ENCODE measurements around the gene FAM120B. TPM values are rescaled to one million over a fixed set of nuclear protein-coding genes. Genes with fewer than 3 reads are reported as not detected.
"Not testable (repeated sequence)": the region's sequence is repeated elsewhere in the genome, so short reads cannot be mapped to it uniquely, and the experiment has no call there.

Gene FAM120B
- polyA plus RNA-seq, 1 donor from 2014 or later = 24.5 TPM

DNA sequence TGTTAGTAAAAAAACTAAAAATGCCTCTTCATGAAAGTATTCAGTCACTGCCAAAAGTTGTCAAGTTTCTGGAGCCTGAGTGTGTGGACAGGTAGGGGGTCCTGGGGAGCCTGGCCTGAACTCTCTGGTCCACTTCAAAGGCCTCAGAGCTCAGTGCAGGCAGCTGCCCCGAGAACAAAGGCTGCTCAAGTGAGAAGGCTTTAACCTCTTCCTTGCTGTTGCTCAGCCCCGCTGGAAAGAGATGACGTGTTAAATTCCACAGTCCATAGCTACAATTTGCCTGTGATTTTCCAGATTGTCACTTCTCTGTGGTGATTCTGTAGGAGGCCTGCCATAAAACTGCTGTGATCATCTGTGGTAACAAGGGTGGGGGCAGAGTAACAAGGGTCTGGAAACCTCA lies 96.9 kb downstream of the FAM120B start:
- H3K36me3 Mint-ChIP-seq = peaks cover 32% of the 10 kb centered on the region
- H3K9me3 Mint-ChIP-seq = peaks cover 0 to 2% (median 0%) of the 10 kb centered on the region in 3 donors
- no peaks in the 10 kb centered on the region for H3K27me3 Mint-ChIP-seq
- no peak overlapping the region for H3K4me3 Mint-ChIP-seq
- H3K27ac Mint-ChIP-seq = peak overlapping the region in 1 of 3 donors; percentile 75
- H3K4me1 Mint-ChIP-seq = no peaks in the 10 kb centered on the region

DNA sequence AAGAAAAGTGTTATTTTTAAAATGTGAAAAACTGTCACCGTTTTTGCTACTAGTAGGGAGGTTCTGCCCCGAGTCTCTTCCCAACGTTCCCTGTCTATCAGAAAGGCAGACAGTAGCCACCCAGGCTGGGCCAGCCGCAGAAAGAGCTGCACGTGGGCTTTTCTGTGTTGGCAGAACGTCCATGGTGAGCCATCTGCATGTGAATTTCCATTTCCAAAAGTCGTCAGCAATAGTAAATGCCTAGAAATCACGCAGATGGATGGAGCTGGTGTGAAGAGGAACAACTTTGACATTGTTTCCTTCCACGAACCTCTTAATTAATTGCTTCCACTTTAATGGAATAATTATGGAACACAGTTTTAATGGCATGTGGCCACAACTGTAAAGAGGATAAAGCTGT lies 97.5 kb downstream of the FAM120B start:
- Mint-ChIP-seq H3K36me3 (peaks cover 32% of the 10 kb centered on the region), H3K27ac (peak overlapping the region in 1 of 3 donors; percentile 75), H3K27me3 (no peaks in the 10 kb centered on the region), H3K4me1 (no peaks in the 10 kb centered on the region), H3K4me3 (no peak overlapping the region), H3K9me3 (peaks cover 0 to 2% (median 0%) of the 10 kb centered on the region in 3 donors)

DNA sequence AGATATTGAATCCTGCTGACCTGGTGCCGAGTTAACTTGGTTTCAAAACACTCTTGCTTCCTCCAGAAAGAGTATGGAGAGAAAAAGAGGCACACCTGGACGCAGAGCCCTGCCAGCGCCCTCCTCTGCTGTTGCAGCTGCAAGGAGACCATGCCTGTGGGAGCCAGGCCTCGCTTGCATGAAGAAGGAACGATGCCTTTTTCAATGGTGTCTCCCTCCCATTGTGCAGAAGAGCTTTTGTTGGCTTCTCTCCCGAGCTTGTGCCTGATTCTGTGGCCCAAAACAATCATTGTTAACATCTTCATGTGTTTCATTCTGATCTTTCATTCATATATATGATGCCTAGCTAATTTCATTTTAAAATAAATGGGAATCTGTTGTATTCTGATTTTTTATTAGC lies 98.1 kb downstream of the FAM120B start:
- H3K9me3 Mint-ChIP-seq = peaks cover 0 to 2% (median 0%) of the 10 kb centered on the region in 3 donors
- H3K36me3 Mint-ChIP-seq = peaks cover 32% of the 10 kb centered on the region
- no peak overlapping the region for H3K27ac Mint-ChIP-seq
- no peaks in the 10 kb centered on the region for H3K4me1 Mint-ChIP-seq
- H3K27me3 Mint-ChIP-seq = no peaks in the 10 kb centered on the region
- no peak overlapping the region for H3K4me3 Mint-ChIP-seq

DNA sequence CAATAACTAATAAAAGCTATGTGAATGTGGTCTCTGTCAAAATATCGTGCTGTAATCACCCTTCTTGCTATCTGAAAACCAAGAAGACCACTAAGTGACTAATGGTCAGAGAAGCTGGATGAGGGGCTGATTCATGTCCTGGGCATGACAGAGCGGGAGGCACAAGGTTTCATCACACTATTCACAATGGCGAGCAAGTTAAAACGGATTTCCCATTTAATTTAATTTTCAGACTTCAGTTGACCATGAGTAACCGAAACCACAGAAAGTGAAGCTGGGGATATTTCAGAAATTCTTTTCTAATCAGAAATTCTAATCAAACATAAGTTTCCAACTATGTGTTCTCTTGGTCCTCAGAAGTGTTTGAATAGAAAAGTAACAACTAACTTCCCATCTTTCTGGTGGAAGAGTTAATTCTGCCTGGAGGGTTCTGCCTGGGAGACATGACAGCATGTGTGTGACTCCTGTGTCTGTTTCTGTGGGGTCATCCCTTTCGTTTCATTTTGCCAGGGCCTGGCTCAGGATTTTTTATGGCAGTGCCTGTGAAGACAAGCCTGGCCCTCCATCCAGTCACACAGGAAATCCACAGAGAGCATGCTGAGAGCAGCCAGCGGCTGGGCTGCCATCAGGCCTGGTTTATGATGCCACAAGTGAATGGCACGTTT lies 98.9 kb downstream of the FAM120B start:
- Mint-ChIP-seq H3K4me1 (no peaks in the 10 kb centered on the region), H3K27me3 (no peaks in the 10 kb centered on the region), H3K27ac (no peak overlapping the region), H3K4me3 (no peak overlapping the region), H3K9me3 (peaks cover 0 to 6% (median 3%) of the 10 kb centered on the region in 3 donors), H3K36me3 (peaks cover 32% of the 10 kb centered on the region)

DNA sequence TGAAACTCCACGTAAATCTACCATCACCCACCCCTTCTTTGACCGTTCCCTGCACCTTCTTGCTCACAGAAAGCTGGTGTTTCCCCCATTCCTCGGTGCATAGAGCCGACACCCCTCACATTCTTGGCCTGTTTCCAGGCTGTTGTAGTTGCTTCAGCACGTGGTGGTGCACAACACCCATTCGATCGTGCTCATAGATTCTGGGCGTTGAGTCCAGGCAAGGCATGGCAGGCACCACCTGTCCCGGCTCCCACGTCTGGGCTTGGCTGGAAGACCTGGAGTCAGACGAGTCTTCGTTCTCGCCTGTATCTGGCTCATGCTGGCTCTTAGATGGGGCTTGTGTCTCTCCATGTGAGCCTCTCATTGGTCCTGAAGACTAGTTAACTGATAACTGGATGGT lies 100.6 kb downstream of the FAM120B start:
- H3K4me1 Mint-ChIP-seq = no peaks in the 10 kb centered on the region
- peak overlapping the region in 1 of 3 donors; percentile 48 for H3K27ac Mint-ChIP-seq
- peaks cover 0 to 18% (median 13%) of the 10 kb centered on the region in 3 donors for H3K9me3 Mint-ChIP-seq
- H3K27me3 Mint-ChIP-seq = no peaks in the 10 kb centered on the region
- H3K4me3 Mint-ChIP-seq = no peak overlapping the region
- H3K36me3 Mint-ChIP-seq = peaks cover 28% of the 10 kb centered on the region

DNA sequence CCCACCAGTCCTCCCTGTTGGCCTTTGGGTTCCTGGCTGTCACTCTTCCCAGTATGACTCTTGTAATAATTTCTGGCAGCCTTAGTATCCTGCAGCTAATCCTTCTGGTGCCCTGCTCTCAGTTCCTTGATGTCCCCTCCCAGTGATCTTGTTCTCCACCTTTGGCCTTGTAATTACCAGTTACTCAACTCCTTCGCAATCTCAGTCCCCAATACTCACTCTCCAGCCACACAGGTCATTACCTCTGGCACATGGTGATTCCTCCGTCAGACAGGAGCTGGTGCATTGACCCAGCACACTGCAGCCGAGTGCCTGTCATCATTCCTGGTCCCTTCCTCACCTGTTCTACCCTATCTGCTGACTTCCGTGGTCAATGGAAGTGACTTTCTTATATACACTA lies 101.4 kb downstream of the FAM120B start:
- peak overlapping the region in 1 of 3 donors; percentile 65 for H3K27ac Mint-ChIP-seq
- H3K27me3 Mint-ChIP-seq = no peaks in the 10 kb centered on the region
- peaks cover 3 to 18% (median 18%) of the 10 kb centered on the region in 3 donors for H3K9me3 Mint-ChIP-seq
- no peak overlapping the region for H3K4me3 Mint-ChIP-seq
- peaks cover 31% of the 10 kb centered on the region for H3K36me3 Mint-ChIP-seq
- H3K4me1 Mint-ChIP-seq = no peaks in the 10 kb centered on the region

DNA sequence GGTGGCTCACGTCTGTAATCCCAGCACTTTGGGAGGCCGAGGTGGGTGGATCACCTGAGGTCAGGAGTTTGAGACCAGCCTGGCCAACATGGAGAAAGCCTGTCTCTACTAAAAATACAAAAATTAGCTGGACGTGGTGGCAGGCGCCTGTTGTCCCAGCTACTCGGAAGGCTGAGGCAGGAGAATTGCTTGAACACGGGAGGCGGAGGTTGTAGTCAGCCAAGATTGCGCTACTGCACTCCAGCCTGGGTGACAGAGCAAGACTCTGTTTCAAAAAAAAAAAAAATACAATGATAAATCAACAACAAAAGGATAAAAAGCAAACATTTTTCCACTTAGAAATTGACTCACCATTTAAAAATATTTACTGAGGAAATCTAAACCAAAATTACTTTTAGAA lies 103.2 kb downstream of the FAM120B start:
- peaks cover 4 to 30% (median 19%) of the 10 kb centered on the region in 3 donors for H3K9me3 Mint-ChIP-seq
- peaks cover 28% of the 10 kb centered on the region for H3K36me3 Mint-ChIP-seq
- not testable (repeated sequence) for H3K4me1 Mint-ChIP-seq, H3K27me3 Mint-ChIP-seq, H3K4me3 Mint-ChIP-seq, H3K27ac Mint-ChIP-seq

DNA sequence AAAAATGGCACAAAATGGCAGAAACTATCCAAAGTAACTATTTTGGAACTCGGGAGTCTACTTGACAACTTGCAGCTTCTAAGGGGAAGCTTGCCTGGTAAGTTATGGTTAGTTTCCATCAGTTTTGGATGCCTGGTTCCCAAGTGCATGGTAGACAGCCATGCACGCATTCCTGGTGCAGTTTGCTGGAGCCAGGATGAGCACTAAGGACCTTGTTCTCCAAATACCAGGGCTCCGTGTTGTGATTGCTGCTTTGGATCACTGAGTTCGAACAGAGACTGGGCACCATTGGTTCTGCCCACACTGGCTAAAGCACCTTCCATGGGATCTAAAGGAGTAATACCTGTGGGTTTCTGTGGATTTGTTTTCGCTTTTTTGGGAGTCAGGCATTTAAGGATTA lies 103.7 kb downstream of the FAM120B start:
- Mint-ChIP-seq H3K4me1 (no peaks in the 10 kb centered on the region), H3K4me3 (no peak overlapping the region), H3K36me3 (peaks cover 23% of the 10 kb centered on the region), H3K27ac (no peak overlapping the region), H3K9me3 (peaks cover 4 to 34% (median 23%) of the 10 kb centered on the region in 3 donors), H3K27me3 (no peaks in the 10 kb centered on the region)

DNA sequence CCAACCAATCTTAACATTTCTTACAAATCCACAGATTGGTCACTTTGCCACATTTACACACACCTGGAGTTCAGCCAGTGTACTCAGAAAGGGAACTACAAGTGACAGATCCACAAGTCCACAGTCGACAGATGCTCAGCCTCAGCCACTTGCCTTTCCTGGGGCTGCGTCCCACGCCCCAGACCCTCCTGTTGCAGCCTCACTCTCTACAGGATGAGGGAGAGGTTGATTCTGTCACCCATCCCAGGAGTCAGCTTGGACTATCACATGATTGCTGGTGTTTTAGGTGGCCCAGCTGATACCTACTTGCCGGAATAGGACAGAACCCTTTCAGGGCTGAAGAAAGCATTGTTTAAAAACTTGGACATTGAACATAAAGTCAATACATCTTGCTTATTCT lies 108.8 kb downstream of the FAM120B start:
- peaks cover 4 to 30% (median 22%) of the 10 kb centered on the region in 3 donors for H3K9me3 Mint-ChIP-seq
- no peak overlapping the region for H3K4me3 Mint-ChIP-seq
- H3K27ac Mint-ChIP-seq = no peak overlapping the region
- no peaks in the 10 kb centered on the region for H3K4me1 Mint-ChIP-seq
- H3K36me3 Mint-ChIP-seq = peaks cover 4% of the 10 kb centered on the region
- peaks cover 11% of the 10 kb centered on the region for H3K27me3 Mint-ChIP-seq

DNA sequence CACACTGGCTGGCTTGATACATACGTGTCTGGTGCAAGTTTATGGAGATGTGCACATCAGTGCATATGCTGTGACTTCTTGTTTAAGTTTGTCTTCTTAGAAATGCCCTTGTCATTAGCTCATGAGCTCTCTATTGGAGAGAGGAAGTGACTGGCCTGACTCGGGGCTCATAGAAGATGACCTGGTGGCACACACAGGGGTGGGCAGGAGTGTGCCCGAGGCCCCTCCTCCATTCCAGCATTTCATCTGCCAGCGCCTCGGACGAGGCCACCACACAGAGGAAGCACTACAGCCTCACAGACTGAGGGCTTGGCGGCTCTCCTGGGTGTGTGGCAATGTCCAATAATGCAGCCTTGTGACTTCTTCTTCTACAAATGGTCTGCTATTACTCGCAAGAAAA lies 109.7 kb downstream of the FAM120B start:
- Mint-ChIP-seq H3K27ac (no peak overlapping the region), H3K4me3 (no peak overlapping the region), H3K4me1 (no peaks in the 10 kb centered on the region), H3K36me3 (peaks cover 4% of the 10 kb centered on the region), H3K27me3 (peaks cover 11% of the 10 kb centered on the region), H3K9me3 (peaks cover 4 to 20% (median 13%) of the 10 kb centered on the region in 3 donors)

DNA sequence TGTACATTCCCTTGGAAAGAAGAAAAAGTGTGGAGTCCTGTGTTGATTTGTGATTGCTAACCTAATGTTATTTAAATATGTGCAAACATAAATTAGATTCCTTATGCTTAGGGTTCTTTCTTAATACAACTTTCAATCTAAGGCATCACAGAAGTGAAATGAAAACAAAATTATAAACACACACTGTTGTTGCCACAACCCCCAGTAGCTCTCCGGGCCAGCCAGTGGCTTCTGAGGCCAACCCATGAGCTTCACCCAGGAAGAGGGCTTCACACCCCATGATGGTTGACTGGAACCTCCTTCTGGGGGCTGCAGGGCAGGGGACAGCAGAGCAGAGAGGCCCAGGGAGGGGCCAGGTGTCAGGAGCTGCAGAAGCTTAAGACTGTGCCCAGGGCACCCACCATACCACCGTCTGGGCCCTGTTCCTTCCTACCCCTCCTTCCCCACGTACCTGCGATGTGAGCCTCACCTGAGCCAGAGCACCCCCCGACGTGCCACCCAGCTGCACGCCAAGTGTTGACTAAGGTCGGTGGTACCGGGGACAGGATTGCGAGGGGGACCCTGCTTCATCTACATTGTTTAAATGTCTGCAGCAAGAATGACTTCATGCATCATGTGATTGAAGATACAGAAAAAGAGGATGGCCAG lies 110.5 kb downstream of the FAM120B start:
- no peaks in the 10 kb centered on the region for H3K4me1 Mint-ChIP-seq
- no peak overlapping the region for H3K27ac Mint-ChIP-seq
- H3K27me3 Mint-ChIP-seq = peaks cover 11% of the 10 kb centered on the region
- H3K36me3 Mint-ChIP-seq = peaks cover 4% of the 10 kb centered on the region
- H3K9me3 Mint-ChIP-seq = peaks cover 4 to 17% (median 12%) of the 10 kb centered on the region in 3 donors
- H3K4me3 Mint-ChIP-seq = no peak overlapping the region

DNA sequence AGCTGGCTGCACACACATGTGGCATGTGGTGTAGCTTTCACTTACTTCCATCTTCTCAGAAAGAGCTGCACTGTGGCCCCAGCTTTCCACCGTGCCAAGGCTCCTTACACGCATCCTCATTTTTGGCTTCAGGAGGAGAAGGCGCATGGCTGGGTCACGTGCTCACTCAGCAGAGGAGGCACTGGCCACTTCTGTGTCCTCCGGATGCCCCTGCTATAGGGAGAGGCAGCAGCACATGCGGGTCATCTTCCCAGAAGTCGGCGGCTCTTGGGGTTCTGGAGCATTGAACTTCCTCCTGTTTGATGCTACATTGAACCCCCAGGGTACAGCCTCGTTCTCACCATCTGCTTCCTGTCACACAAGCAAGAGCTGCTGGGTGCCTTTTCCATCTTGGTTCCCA lies 111.3 kb downstream of the FAM120B start:
- Mint-ChIP-seq H3K9me3 (peaks cover 2 to 17% (median 6%) of the 10 kb centered on the region in 3 donors), H3K4me1 (no peaks in the 10 kb centered on the region), H3K27me3 (peaks cover 13% of the 10 kb centered on the region), H3K4me3 (no peak overlapping the region), H3K27ac (no peak overlapping the region), H3K36me3 (peaks cover 2% of the 10 kb centered on the region)

DNA sequence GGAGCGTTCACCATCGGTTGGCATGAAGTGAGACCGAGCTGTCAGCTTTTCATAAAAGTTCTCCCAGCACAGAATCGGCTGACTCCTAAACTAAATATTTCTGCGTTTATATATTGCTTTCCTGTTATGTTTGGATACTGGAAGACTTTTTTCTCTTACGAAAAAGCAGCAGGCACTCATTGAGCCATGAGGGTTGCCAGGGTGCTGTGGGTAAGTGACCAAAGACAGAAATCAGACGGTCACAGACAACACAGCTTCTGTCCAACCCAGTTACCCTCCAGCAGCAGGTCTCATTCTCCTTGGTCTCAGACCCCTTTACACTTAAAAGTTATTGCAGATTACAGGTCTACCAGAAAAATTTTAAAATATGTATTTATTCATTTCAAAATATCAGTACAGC lies 113.7 kb downstream of the FAM120B start:
- Mint-ChIP-seq H3K36me3 (no peaks in the 10 kb centered on the region), H3K9me3 (peaks cover 0 to under 1% (median under 1%) of the 10 kb centered on the region in 3 donors), H3K4me3 (no peak overlapping the region), H3K27me3 (peaks cover 15% of the 10 kb centered on the region), H3K27ac (no peak overlapping the region), H3K4me1 (no peaks in the 10 kb centered on the region)

DNA sequence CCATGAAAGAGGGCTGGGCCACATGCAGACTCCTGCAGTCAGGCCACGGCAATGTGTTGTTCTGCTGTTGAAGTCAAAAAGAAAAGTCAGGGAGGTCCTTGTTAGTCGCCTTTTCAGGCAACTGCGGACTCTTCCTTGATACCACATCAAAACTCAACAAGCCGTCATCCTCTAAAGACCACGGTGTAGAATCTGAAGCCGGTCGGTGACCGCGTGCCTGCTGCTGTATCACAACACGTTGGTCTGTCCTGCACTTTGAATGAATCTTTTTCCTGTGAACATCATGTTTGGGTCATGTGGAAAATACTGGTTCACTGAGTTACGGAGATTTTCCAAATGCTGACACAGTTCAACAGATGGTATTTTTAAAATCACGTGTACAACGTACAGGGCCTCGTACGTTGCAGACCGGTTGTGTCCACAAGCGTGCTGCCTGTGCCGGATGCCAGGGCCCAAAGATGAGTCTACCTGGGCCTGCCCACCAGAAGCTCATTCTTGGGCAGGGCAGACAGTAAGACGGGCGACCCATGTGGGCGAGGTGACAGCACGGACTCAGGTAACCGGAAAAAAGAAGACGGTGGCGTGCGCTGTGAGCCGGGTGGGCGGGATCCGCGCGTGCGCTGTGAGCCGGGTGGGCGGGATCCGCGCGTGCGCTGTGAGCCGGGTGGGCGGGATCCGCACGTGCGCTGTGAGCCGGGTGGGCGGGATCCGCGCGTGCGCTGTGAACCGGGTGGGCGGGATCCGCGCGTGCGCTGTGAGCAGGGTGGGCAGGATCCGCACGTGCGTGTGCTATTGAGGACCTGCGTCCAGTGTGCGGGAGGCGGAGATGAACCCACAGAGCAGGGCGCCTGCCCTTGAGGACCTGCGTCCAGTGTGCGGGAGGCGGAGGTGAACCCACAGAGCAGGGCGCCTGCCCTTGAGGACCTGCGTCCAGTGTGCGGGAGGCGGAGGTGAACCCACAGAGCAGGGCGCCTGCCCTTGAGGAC lies 114.5 kb downstream of the FAM120B start:
- H3K27me3 Mint-ChIP-seq = peaks cover 15% of the 10 kb centered on the region

DNA sequence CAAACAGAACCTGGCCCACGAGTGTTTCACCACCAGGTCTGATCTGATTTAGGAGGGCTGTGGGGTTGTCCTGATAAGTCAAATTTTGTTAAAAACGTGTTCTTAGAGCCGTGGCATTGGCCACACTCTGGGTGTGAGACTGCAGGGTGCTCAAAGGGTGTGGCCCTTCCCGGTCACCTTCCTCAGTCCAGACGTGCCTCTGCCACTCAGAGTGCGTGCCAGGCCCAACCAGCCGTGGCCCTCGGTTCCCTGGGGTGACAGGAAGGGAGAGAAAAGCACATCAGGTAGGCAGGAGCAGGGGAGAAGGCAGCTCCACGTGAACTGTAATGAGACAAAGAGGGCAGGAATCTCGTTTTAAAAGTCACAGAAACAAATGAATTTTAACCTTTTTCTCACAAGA lies 115.4 kb downstream of the FAM120B start:
- no peaks in the 10 kb centered on the region for H3K4me1 Mint-ChIP-seq
- no peak overlapping the region for H3K4me3 Mint-ChIP-seq
- no peak overlapping the region for H3K27ac Mint-ChIP-seq
- H3K9me3 Mint-ChIP-seq = no peaks in the 10 kb centered on the region
- no peaks in the 10 kb centered on the region for H3K36me3 Mint-ChIP-seq
- peaks cover 17% of the 10 kb centered on the region for H3K27me3 Mint-ChIP-seq

More for the DNA sequence above, 114.5 kb downstream of the FAM120B start:
- Mint-ChIP-seq H3K4me1 (no peaks in the 10 kb centered on the region), H3K36me3 (no peaks in the 10 kb centered on the region), H3K4me3 (no peak overlapping the region), H3K27ac (no peak overlapping the region), H3K9me3 (no peaks in the 10 kb centered on the region)
